Activated CD8-positive, alpha-beta memory T cell treated with anti-CD3 and anti-CD28 coated beads for 24 hours (primary cell): ENCODE results near the gene ORM1.

Experiments
- DNase-seq: peaks from one replicate; pipeline ENCODE4 v3.0.0-alpha.2; 2020

Gene ORM1

DNA sequence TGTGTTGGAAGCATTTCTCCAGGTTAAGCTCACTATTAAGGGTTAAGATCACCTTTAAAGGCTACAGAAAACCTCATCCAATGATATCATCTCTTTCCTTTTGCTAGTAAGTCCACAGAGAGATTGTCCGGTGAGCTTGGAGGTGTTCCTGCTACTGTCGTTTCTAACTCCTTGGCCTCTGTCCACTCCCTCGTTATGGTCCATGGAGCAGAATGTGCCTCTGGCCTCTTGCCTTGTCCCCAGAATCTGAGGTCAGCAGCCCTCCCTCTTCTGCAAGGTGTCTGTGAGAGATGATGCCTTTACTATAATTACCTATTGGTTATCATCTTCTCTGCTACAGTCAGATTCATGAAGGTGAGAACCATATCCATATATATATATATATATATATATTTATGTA is 21.8 kb downstream of the ORM1 start:
- DNase-seq, result no peak

- no peak for DNase-seq
Observed at GRCh38 chr9:114345493-114346065, 22.7 kb downstream of the ORM1 start.

DNA sequence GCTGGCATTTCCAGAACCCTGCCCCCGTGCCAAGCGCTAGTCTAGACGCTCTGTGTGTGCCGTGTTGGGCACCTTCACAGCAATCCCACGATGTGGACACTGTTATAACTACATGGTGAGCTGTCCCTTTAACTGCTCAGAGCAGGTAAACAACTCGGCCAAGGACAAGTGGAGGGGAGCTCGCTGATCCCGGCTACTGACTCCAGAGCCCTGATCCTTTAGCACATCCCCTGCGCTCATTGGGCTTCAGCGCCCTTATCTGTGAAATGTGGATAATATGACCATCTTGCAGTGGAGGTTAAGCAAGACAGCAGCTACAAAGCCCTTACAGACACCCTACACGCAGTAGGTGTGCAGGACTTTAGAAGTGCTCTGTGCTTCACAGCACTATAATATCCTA is 23.2 kb downstream of the ORM1 start:
- no peak for DNase-seq

DNA sequence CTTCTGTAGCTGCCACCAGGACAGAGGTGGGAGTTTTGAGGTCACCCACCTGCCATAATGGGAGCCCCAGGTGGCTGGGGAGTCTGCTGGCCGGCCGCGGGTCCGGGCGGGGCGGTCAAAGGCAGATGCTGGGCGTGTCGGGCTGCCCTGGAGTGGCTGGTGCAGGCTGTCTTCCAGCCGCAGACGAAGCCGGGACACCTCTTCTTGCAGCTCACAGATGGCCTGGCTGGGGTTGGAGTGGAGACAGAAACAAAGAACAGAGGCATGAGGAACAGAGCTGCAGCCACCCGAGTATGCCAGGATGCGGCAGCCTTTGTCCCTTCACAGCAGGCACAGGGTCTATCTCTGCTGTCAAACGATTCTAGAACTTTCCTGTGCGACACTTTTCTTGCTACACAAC is 24.8 kb downstream of the ORM1 start:
- DNase-seq, result no peak

GRCh38 chr9:114348261-114348905 is 25.5 kb downstream of the ORM1 start:
- DNase-seq, result no peak

GRCh38 chr9:114348906-114349482 is 26.1 kb downstream of the ORM1 start:
- peak; percentile 92 for DNase-seq

DNA sequence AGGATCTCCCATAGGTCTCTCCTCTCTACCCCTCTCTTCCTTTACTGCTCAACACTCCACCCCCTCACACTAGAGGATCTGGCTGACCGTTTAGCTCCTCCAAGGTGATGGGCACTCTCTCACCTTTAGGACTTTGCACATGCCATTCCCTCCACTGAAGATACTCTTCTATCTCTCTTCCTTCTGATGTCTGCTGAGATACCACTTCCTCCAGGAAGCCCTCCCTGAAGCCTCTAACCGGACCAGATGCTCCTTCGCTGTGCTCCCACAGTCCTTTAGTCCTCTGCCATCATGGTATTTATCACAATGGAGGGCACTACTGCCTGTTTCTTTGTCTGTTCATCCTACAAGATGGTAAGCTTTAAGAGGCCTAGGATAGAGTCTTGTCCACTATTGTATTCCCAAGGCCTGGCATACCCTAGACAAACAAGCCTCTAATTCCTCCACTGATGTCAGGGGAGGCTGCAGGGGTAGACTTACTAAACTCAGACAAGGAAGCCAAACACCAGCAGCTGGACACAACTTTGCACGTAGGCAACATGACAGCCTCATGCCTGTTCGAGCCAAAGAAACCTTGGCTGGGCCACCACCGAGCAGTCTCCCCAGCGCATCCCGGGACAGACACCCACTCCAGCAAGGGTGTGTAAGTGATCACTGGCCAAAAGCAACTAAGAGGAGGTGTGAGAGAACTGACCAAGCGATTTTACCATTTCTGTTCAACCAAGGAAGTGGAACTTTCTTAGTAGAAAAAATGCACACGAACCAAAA is 27.0 kb downstream of the ORM1 start:
- DNase-seq, result no peak

GRCh38 chr9:114350636-114351401 is 27.9 kb downstream of the ORM1 start:
- no peak for DNase-seq

DNA sequence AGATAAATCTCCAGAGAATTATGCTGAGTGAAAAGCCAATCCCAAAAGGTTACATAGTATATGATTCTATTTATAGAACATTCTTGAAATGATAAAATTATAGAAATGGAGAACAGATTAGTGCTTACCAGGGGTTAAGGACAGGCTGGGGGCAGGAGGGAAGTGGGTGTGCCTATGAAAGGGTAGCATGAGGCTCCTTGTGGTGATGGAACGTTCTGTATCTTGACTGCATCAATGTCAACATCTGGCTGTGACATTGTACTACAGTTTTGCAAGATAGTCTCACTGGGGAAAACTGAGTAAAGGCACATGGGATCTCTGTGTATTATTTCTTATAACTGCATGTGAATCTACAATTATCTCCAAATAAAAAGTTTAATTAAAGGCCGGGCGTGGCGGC is 29.0 kb downstream of the ORM1 start:
- DNase-seq, result no peak

DNA sequence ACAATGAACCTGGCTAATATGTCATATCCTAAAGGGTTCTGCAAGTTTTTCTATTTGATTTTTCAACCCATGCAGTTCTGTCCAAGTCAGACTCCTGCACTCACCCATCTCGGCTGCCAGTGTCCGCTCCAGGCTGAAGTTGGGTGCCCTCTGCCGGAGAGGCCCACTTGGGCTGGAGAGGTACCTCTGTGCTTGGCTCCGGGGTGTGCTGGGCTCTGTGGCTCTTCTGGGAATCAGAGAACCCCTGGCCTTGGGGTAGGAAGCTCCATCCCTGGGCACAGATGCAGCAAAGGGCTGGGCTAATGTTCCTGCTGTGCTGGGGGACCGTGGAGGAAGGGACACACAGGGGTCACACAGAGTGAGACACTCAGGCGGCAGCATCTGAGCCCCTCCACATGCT is 32.9 kb downstream of the ORM1 start:
- no peak for DNase-seq

DNA sequence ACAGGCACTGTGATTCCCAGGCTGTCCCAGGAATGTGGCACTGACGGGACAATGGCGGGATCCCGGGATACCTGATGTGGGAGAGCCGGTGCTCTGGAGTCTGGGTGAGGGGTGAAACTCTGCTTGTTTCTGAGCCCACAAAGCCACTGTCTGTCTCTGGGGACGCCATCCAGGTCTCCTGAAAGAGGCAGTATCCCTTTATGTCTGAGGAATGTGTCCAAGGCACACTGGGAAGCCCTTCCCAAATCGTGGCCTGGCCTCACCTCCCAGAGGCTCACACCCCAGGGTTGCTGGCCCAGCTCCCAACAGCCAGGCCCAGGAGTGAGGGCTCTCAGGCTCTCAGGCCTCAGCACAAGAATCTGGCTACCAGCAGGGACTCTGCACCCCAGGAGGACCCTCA is 33.9 kb downstream of the ORM1 start:
- DNase-seq, result no peak

DNA sequence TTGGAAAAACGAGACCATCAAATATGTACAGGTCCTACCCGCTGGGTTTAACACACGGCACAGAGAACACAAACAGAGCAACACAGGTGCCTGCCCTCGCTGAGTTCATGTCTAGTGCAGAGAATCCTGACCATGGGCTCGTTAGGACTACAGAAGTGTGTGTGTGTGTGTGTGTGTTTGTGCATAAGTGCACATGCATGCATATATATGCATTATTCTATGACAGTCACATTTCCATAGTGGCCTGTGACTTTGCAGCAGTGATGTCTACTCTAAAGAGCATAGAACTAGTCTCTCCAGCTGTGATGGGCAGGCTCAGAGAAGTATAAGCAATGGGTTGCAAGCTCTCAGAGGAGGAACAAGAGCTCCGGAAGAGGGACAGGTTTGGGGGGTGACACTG is 34.5 kb downstream of the ORM1 start:
- DNase-seq, result no peak

- no peak for DNase-seq
Observed at GRCh38 chr9:114357911-114358328, 35.0 kb downstream of the ORM1 start.

DNA sequence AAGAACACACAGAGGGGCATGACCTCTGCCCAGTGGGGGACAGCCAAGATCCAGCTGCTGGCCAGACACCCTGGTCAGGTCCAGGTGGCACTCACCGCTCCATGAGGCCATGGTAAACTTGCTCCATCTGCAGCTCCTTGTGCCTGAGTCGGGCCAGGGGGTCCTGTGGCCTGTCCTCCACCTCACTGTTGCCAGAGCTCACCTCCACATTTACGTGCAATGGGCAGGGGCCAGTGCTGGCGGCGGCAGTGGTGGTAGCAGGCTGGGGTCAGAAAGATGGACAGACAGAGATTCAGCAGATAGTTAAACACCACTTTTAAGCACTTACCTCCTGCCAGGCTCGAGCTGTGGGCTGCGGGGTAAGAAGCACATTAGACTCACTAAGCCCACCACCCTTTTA is 36.9 kb downstream of the ORM1 start:
- no peak for DNase-seq

DNA sequence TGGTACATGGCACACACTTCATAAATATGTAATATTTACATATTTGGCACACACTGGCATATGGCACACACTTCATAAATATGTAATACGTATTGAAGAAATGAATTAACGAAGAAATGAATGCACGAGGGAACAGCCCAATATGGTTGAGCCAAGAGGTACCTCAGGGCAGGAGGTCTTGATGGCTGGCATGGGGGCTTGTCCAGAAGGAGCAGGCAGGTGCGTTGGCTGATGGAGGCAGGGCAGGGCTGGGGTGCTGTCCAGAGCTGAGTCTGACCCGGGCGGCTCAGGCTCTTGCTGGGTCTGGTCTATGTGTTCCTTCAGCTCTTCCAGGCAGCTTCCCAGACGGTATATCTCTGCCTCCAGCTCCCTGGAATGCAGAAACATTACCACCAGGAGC is 38.6 kb downstream of the ORM1 start:
- DNase-seq, result no peak

GRCh38 chr9:114362394-114362793 is 39.5 kb downstream of the ORM1 start:
- no peak for DNase-seq

DNA sequence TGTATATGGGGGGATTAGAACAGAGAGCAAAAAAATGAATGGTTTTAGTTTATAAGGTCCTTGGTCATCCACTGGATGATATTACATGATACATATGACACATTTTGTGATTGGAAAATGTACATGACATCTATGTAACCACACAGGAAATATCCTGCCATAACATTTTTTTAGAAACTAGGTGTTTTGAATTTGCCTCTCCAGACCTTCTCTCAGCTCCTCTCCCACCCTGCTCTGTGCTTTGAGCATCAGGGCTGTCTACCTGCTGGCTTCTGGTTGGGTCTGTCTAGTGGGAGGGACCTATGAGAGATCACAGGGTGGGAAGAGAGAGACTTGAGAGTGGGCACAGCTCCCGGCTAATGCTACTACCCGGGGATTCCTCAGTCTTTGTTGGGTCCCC is 40.5 kb downstream of the ORM1 start:
- DNase-seq, result peak; percentile 69

DNA sequence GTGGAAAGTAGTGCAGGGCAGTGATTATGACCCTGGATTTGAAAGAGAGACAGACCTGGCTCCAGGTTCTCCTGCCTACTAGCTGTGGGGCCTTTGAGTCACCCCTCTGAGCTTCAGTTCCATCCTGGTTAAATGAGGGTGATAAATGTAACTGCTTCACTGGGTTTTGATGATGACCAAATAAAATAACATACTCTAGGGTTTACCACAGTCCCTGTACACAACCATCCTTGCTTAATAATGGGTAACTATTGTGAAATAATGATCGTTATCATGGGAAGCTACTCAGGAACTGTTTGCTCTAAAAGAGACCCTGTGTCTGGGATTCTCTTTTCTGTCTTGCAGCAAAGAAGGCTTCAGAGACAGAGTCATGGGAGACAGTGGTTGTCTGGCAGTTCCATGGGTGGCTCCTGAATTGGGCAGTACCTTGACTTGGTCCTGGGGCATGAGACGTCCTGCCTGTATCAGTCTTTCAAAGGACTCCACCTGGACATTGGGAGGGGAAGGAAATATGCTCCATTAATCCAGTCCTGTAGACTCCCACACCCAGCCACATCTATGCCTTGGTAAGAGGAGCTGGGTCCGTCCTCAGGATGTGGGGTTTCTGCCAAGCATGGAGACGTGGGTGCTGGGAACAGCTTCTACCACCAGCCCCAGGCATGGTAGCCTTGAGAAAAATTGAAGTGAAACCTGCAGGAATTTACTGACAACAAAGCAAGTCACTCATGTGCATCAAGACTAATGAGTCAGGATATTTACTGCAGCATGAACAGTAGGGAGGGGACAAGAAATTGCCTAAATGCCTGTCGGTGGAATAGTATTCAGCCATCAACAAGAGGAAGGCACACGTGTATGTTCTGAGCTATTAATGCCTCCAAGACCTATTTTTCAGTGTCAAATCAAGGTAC is 41.5 kb downstream of the ORM1 start:
- no peak for DNase-seq

DNA sequence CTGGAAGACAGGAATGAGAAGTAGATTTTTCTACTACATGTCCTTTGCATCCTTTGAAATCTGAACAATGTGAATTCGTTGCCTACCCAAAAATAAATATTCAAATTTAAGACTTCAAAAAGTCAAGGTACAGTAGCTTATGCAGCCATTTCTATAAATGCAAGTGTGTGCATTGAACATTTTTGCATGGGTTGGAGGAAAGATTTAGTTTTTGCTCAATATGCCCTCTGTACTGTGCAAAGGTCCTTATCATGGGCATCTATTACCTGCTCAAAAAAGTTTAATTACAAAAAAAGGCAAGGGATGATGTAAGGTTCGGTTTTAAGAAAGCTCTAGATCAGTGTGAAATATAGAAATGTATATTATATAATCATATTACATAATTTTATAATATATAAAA is 42.3 kb downstream of the ORM1 start:
- DNase-seq, result no peak

DNA sequence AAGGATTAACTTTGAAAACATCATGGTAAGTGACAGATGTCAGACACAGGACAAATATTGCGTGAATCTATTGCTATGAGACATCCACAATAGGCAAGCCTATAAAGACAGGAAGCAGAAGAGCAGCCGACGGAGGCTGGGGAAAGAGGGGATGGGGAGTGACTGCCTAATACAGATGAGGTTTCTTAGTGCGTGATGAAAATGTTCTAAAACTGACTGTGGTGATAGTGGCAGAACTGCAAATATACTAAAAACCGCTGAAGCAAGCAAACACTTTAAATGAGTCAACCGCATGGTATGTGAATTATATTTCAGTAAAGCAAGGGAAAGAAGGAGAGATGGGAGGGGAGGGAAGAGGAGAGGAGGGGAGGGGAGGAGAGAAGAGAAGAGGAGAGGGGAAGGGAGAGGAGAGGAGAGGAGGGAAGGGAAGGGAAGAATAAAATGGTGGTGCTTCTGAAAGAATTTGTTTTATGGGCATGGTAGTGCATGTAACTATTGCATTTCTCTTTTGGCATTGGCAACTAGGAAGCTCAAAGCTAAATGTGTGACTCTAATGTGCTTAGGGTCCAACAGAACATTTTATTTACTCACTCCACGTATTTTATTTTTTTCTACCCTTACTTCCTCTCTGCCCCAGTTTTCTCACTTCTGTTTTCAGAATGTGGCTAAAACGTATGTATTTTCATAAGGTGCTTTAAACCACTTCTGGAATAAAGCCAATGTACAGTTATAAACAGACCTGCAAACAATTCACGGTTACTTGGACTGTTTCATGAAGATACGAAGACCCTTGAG is 43.6 kb downstream of the ORM1 start:
- DNase-seq, result no peak

- no peak for DNase-seq
Observed at GRCh38 chr9:114367366-114367765, 44.5 kb downstream of the ORM1 start.
